ENCODE data around the gene COBL. TPM values are rescaled to one million over a fixed set of nuclear protein-coding genes. Genes with fewer than 3 reads are reported as not detected.
A peak's percentile ranks its signal among the peaks of the same experiment; 100 is the strongest.

Gene COBL
- total and polyA plus RNA-seq, 2 of the 8 experiments (the other 6 are each of a cell fraction or from before 2014, with no cell fraction given): 13.8 to 40.4 TPM

- Histone ChIP-seq H2BK20ac (ENCODE audit: low read length) (no peak overlapping the region), H4K91ac (replicated peaks; ENCODE audit: insufficient read length, low read length) (no peak overlapping the region), H2AFZ (ENCODE audit: low read length) (no peak overlapping the region), H3K18ac (ENCODE audit: extremely low read depth, low read length) (no peak overlapping the region), H4K8ac (ENCODE audit: extremely low read depth, insufficient read depth, low read length) (no peak overlapping the region), H2BK5ac (ENCODE audit: low read depth, low read length) (peak overlapping the region; percentile 6), H3K36me3 (ENCODE audit: control insufficient read depth in 2 of 4, insufficient read depth in 4 of 4, low read length in 3 of 4) (no peaks in the 10 kb centered on the region), H3K4me1 (replicated peaks in 1 of 4; ENCODE audit: control insufficient read depth in 3 of 4, insufficient read depth in 4 of 4, low read length in 3 of 4) (peaks cover 0 to 6% (median 6%) of the 10 kb centered on the region in 4 experiments; a peak in 5 of 7 replicates), H3K4me2 (ENCODE audit: insufficient read depth in 1 of 2, low read depth in 2 of 2, low read length in 2 of 2) (no peak overlapping the region), H3K23me2 (ENCODE audit: low read depth, low read length) (no peaks in the 10 kb centered on the region; the same call in 1 of the 2 replicates), H2AK5ac (ENCODE audit: low read depth, low read length) (peak overlapping the region; percentile 49; the same call in 1 of the 2 replicates), H2BK15ac (ENCODE audit: low read length) (no peak overlapping the region), H3K27me3 (replicated peaks in 1 of 4; ENCODE audit: control insufficient read depth in 3 of 4, extremely low read depth in 1 of 4, insufficient read depth in 3 of 4, low read length in 3 of 4) (no peaks in the 10 kb centered on the region), H3K56ac (replicated peaks; ENCODE audit: insufficient read length, low read depth, low read length) (no peak overlapping the region), H3K79me1 (ENCODE audit: low read depth, low read length) (peaks cover 19% of the 10 kb centered on the region), H3K4ac (replicated peaks; ENCODE audit: insufficient read length, low read depth, low read length) (no peak overlapping the region), H3K27ac (ENCODE audit: low read depth, low read length) (no peak overlapping the region), H3K9ac (replicated peaks in 1 of 4; ENCODE audit: extremely low read depth in 1 of 4, low read depth in 3 of 4, low read length in 3 of 4) (no peak overlapping the region), H3K9me3 (ENCODE audit: insufficient read depth in 2 of 2, low read depth in 1 of 2, low read length in 1 of 2) (no peaks in the 10 kb centered on the region), H2BK12ac (ENCODE audit: low read depth, low read length) (no peak overlapping the region), H4K5ac (ENCODE audit: insufficient read length, low read depth, low read length) (no peak overlapping the region), H4K20me1 (replicated peaks in 1 of 2; ENCODE audit: control insufficient read depth in 1 of 2, insufficient read depth in 2 of 2, low read length in 2 of 2) (peaks cover 3 to 12% of the 10 kb centered on the region in 2 experiments), H3K4me3 (ENCODE audit: extremely low read depth in 1 of 4, insufficient read depth in 2 of 4, low read depth in 3 of 4, low read length in 4 of 4) (no peak overlapping the region), H3K23ac (ENCODE audit: insufficient read length) (no peak overlapping the region), H3K14ac (ENCODE audit: insufficient read length) (no peak overlapping the region), H2BK120ac (replicated peaks; ENCODE audit: low read depth, low read length) (no peak overlapping the region), H3K79me2 (ENCODE audit: control insufficient read depth in 1 of 2, insufficient read depth in 2 of 2, low read length in 2 of 2) (peaks cover 0 to 85% of the 10 kb centered on the region in 2 experiments; a peak in 3 of 4 replicates)
- POLR2A ChIA-PET (ENCODE audit: partially characterized antibody): interaction anchor here (1.1 to 1.5 kb wide), 2 partner anchors 20 to 26 kb away, joined by 3 read pairs; no protein-coding TSS in a partner anchor
- WGBS, 2 experiments (ENCODE audit: extremely low coverage in 1 of 2, insufficient coverage in 1 of 2, insufficient read length in 1 of 2, insufficient replicate concordance in 2 of 2, low coverage in 1 of 2, low lambda C conversion rate in 2 of 2, missing lambda C conversion rate in 1 of 2): 94% methylated on average over 5 of the region's 5 CpGs; no CpG with 5 or more reads in 1 of the 2 experiments
- CTCF ChIA-PET (ENCODE audit: partially characterized antibody): interaction anchor here (0.8 to 2.8 kb wide), 11 partner anchors 10 to 93 kb away, joined by 3 to 16 read pairs (median 5); no protein-coding TSS in a partner anchor
- TF ChIP-seq CBX5 (IDR thresholded peaks at IDR 0.05; ENCODE audit: low read depth, low read length) (no peak), NANOG (IDR thresholded peaks at IDR 0.05; ENCODE audit: insufficient read depth, low read depth, low read length, poor library complexity, severe bottlenecking) (no peak), SRF (IDR thresholded peaks at IDR 0.05; ENCODE audit: low read depth, low read length) (no peak), POLR2A (IDR thresholded peaks at IDR 0.05; ENCODE audit: control extremely low read depth in 1 of 2, low read depth in 2 of 2, low read length in 2 of 2) (no peak)
- FAIRE-seq: no peak
- no peak for DNase-seq (ENCODE audit: low read depth in 1 of 2, low spot score in 2 of 2)
Measured at GRCh38 chr7:51276967-51277366, 39.6 kb downstream of the COBL start.
